NT2/D1 (cell line): ENCODE data around the gene CT55.
"Not testable (repeated sequence)": the region's sequence is repeated elsewhere in the genome, so short reads cannot be mapped to it uniquely, and the experiment has no call there.

ENCODE experiments used
- DNase-seq: peaks from one replicate; pipeline ENCODE4 v3.0.0-alpha.2; 2011; ENCODE audit warnings: low read depth, low spot score
- H3K27me3 ChIP-seq: 2 replicates; pipeline ENCODE4 v1.6.0; 2011; ENCODE audit warnings: mild to moderate bottlenecking; ENCODE audit not compliant: insufficient read length, insufficient read depth
- H3K36me3 ChIP-seq: 2 replicates; pipeline ENCODE4 v1.6.1; 2011; ENCODE audit warnings: mild to moderate bottlenecking, low read length, mixed read lengths; ENCODE audit not compliant: insufficient read depth, insufficient read length
- H3K4me1 ChIP-seq: 2 replicates; pipeline ENCODE4 v1.5.1; 2011; ENCODE audit not compliant: insufficient read depth, insufficient read length
- H3K4me3 ChIP-seq: 2 replicates; pipeline ENCODE4 v1.5.1; 2011; ENCODE audit warnings: low read depth; ENCODE audit not compliant: insufficient read length
- H3K9ac ChIP-seq: 2 replicates; pipeline ENCODE4 v1.6.0; 2011; ENCODE audit warnings: low read depth; ENCODE audit not compliant: insufficient read length
- H3K9me3 ChIP-seq: 2 replicates; pipeline ENCODE4 v1.5.1; 2011; ENCODE audit warnings: mild to moderate bottlenecking, low read length; ENCODE audit not compliant: insufficient read depth
- SUZ12 ChIP-seq: IDR thresholded peaks from 2 replicates; pipeline ENCODE4 v1.6.1; 2011; ENCODE audit not compliant: insufficient read length, insufficient read depth; ENCODE audit errors: extremely low read depth
- YY1 ChIP-seq: IDR thresholded peaks from 2 replicates; pipeline ENCODE4 v1.6.1; 2011; ENCODE audit not compliant: insufficient read length, insufficient read depth
- ZNF274 ChIP-seq: IDR thresholded peaks from 2 replicates; pipeline ENCODE4 v1.6.1; 2011; ENCODE audit warnings: mild to moderate bottlenecking, low read depth, low read length

The CT55 gene

GRCh38 chrX:135185795-135186443 lies 14.7 kb upstream of the CT55 start:
- no peak overlapping the region for H3K4me3 ChIP-seq
- H3K9ac ChIP-seq = no peak overlapping the region
- TF ChIP-seq ZNF274 = no peak
- TF ChIP-seq YY1 = no peak
- no peak for TF ChIP-seq SUZ12
- no peaks in the 10 kb centered on the region for H3K4me1 ChIP-seq
- no peaks in the 10 kb centered on the region for H3K36me3 ChIP-seq
- peak; percentile 30 for DNase-seq
- H3K9me3 ChIP-seq = no peaks in the 10 kb centered on the region
- H3K27me3 ChIP-seq = no peaks in the 10 kb centered on the region

- H3K9me3 ChIP-seq = no peaks in the 10 kb centered on the region
- H3K4me1 ChIP-seq = no peaks in the 10 kb centered on the region
- no peak for DNase-seq
- no peak overlapping the region for H3K9ac ChIP-seq
- no peak overlapping the region for H3K4me3 ChIP-seq
- H3K27me3 ChIP-seq = no peaks in the 10 kb centered on the region
- TF ChIP-seq YY1 (no peak), SUZ12 (no peak), ZNF274 (no peak)
- no peaks in the 10 kb centered on the region for H3K36me3 ChIP-seq
Observed at GRCh38 chrX:135178636-135179035, 7.4 kb upstream of the CT55 start.

GRCh38 chrX:135170468-135170867 lies 730 bp downstream of the CT55 start:
- TF ChIP-seq ZNF274 (no peak), YY1 (no peak), SUZ12 (no peak)
- no peak for DNase-seq

GRCh38 chrX:135169534-135169933 lies 1.7 kb downstream of the CT55 start:
- H3K27me3 ChIP-seq, H3K36me3 ChIP-seq, H3K4me1 ChIP-seq, H3K9ac ChIP-seq, DNase-seq, H3K9me3 ChIP-seq, H3K4me3 ChIP-seq: not testable (repeated sequence)

More at GRCh38 chrX:135170468-135170867, 730 bp downstream of the CT55 start:
- no peaks in the 10 kb centered on the region for H3K9me3 ChIP-seq
- no peak overlapping the region for H3K9ac ChIP-seq
- H3K4me3 ChIP-seq = no peak overlapping the region
- no peaks in the 10 kb centered on the region for H3K4me1 ChIP-seq
- H3K27me3 ChIP-seq = no peaks in the 10 kb centered on the region
- no peaks in the 10 kb centered on the region for H3K36me3 ChIP-seq

GRCh38 chrX:135168486-135168885 lies 2.7 kb downstream of the CT55 start:
- DNase-seq = no peak
- TF ChIP-seq SUZ12 = no peak
- no peak for TF ChIP-seq ZNF274
- TF ChIP-seq YY1 = no peak
- H3K27me3 ChIP-seq = no peaks in the 10 kb centered on the region
- H3K4me3 ChIP-seq = no peak overlapping the region
- no peaks in the 10 kb centered on the region for H3K9me3 ChIP-seq
- H3K4me1 ChIP-seq = no peaks in the 10 kb centered on the region
- no peaks in the 10 kb centered on the region for H3K36me3 ChIP-seq
- no peak overlapping the region for H3K9ac ChIP-seq

- H3K4me1 ChIP-seq, DNase-seq, H3K36me3 ChIP-seq, H3K9ac ChIP-seq, H3K27me3 ChIP-seq, H3K4me3 ChIP-seq, H3K9me3 ChIP-seq: not testable (repeated sequence)
Observed at GRCh38 chrX:135154688-135155087, 16.5 kb downstream of the CT55 start.

- not testable (repeated sequence) for H3K36me3 ChIP-seq, H3K9ac ChIP-seq, H3K27me3 ChIP-seq, H3K4me3 ChIP-seq, H3K9me3 ChIP-seq, DNase-seq, H3K4me1 ChIP-seq
Observed at GRCh38 chrX:135126145-135126544, 45.1 kb downstream of the CT55 start.

GRCh38 chrX:135120056-135120576 lies 51.1 kb downstream of the CT55 start, which contains the start of gene ETDB:
TSS of gene ETDB (minus strand) at chrX:135120526. CDS start at chrX:135119261, 1,265 bp downstream.
- H3K27me3 ChIP-seq, H3K9ac ChIP-seq, H3K36me3 ChIP-seq, H3K4me1 ChIP-seq, H3K4me3 ChIP-seq, H3K9me3 ChIP-seq, DNase-seq: not testable (repeated sequence)

GRCh38 chrX:135116064-135116463 lies 55.1 kb downstream of the CT55 start:
- not testable (repeated sequence) for DNase-seq, H3K4me3 ChIP-seq, H3K9ac ChIP-seq, H3K36me3 ChIP-seq, H3K4me1 ChIP-seq, H3K27me3 ChIP-seq, H3K9me3 ChIP-seq
